ENCODE data around the gene PCDHGB1.

The PCDHGB1 gene

DNA sequence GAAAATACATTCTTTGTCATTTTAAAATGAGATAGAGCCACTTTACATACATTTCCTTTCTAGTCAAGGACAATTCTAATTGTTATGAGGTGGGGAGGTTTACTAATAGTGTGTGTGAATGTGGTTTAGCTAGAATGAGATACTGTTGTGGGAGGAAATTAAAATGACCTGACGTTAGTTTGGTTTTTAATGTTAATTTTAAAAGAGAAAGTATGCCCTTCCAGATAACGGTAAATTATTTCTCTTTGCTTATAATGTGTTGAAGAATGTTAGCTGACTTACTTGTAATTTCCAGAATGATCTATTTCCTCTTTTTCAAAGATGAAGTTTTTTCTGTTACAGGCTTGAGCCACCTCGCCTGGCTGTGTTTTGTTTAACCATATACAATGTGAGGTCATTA lies 27.6 kb upstream of the PCDHGB1 start:
- H3K4me1 ChIP-seq (ENCODE audit: control insufficient read depth in 1 of 2, insufficient read depth in 2 of 2, low read length in 2 of 2): peaks cover 2 to 5% of the 10 kb centered on the region in 2 experiments
- H3K14ac ChIP-seq (ENCODE audit: low read length): no peak overlapping the region
- no peak overlapping the region for H3K4me3 ChIP-seq (ENCODE audit: low read depth, low read length)
- H3K4me2 ChIP-seq (ENCODE audit: low read length): no peak overlapping the region
- no peak for DNase-seq
- H3K27me3 ChIP-seq (ENCODE audit: insufficient read depth, low read length): no peaks in the 10 kb centered on the region
- H3K27ac ChIP-seq (ENCODE audit: low read depth, low read length): no peak overlapping the region
- no peak overlapping the region for H2BK120ac ChIP-seq (ENCODE audit: insufficient read depth, low read length, poor library complexity)
- no peak overlapping the region for H4K91ac ChIP-seq (ENCODE audit: low read depth, low read length)
- peaks cover 2 to 9% of the 10 kb centered on the region in 2 experiments for H3K36me3 ChIP-seq (ENCODE audit: control insufficient read depth in 1 of 2, insufficient read depth in 2 of 2, low read length in 2 of 2)
- no peak overlapping the region for H3K18ac ChIP-seq (ENCODE audit: low read length)
- no CpG with 5 or more reads among the region's 3 CpGs for WGBS (ENCODE audit: extremely low coverage, insufficient coverage, insufficient read length)
- no peak overlapping the region for H4K12ac ChIP-seq (ENCODE audit: low read depth, low read length)
- no peak overlapping the region for H4K8ac ChIP-seq (ENCODE audit: low read depth, low read length)
- no peak overlapping the region for H2AK5ac ChIP-seq (ENCODE audit: low read length)
- peaks cover 3% of the 10 kb centered on the region for H3K9me3 ChIP-seq (ENCODE audit: insufficient read depth, low read depth, low read length)
- no peak overlapping the region for H2AFZ ChIP-seq (ENCODE audit: insufficient read depth, low read length, poor library complexity)
- no peak overlapping the region for H3K9ac ChIP-seq (ENCODE audit: low read length)
- H2BK5ac ChIP-seq (ENCODE audit: low read depth, low read length, poor library complexity): no peak overlapping the region
- no peak overlapping the region for H2BK12ac ChIP-seq (ENCODE audit: low read length)
- H3K79me2 ChIP-seq (ENCODE audit: control insufficient read depth, insufficient read depth, low read length, poor library complexity): peaks cover 4% of the 10 kb centered on the region
- H3K79me1 ChIP-seq (ENCODE audit: low read length): peaks cover 6% of the 10 kb centered on the region
- H3K23ac ChIP-seq (ENCODE audit: low read length): no peak overlapping the region
- H3K4ac ChIP-seq (ENCODE audit: low read depth, low read length): no peak overlapping the region

DNA sequence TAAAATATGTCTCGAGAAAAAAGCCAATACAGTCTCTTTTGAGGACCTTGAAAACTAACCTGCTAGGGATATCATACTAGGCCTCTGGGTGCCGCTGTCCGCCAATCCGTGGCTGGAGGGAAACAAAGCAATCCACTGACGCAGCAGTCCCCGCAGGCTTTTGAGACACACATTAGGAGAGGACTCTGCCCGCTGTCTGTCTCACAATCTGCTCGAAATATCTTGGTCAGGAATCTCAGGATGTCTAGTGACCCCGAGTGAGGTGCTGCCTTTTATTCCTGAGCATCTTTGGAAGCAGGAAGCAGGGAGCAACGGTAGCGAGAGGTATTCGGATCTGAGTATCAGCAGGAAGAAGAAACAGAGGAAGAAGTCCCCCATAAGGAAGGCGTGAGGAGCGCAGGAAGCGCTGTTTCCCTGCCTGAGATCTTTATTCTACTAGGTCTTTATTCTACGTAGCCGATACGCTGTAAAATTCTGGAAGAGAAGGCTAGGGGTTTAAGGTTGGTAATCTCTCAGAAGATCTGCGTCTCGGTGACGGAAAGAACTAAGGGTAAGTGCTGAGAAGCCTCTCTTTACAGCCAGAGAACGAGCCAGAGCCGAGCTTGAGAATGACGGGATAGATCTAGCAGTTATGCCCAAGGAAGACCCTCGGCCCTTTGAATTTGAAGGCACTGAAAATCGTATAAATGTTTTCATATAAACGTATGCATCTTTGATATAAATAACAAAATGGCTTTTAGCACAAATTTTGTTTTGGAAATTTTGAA lies 23.6 kb upstream of the PCDHGB1 start:
- H2BK5ac ChIP-seq (ENCODE audit: low read depth, low read length, poor library complexity): no peak overlapping the region
- peaks cover 14% of the 10 kb centered on the region for H3K9me3 ChIP-seq (ENCODE audit: insufficient read depth, low read depth, low read length)
- H3K27me3 ChIP-seq (ENCODE audit: insufficient read depth, low read length): no peaks in the 10 kb centered on the region
- H3K79me2 ChIP-seq (ENCODE audit: control insufficient read depth, insufficient read depth, low read length, poor library complexity): no peaks in the 10 kb centered on the region
- no peak overlapping the region for H2BK12ac ChIP-seq (ENCODE audit: low read length)
- no peak overlapping the region for H3K14ac ChIP-seq (ENCODE audit: low read length)
- no peak overlapping the region for H3K23ac ChIP-seq (ENCODE audit: low read length)
- no peak overlapping the region for H2BK120ac ChIP-seq (ENCODE audit: insufficient read depth, low read length, poor library complexity)
- no peak overlapping the region for H3K9ac ChIP-seq (ENCODE audit: low read length)
- no peak overlapping the region for H3K18ac ChIP-seq (ENCODE audit: low read length)
- H4K12ac ChIP-seq (ENCODE audit: low read depth, low read length): no peak overlapping the region
- H2AFZ ChIP-seq (ENCODE audit: insufficient read depth, low read length, poor library complexity): no peak overlapping the region
- no peak overlapping the region for H2AK5ac ChIP-seq (ENCODE audit: low read length)
- no peaks in the 10 kb centered on the region for H3K79me1 ChIP-seq (ENCODE audit: low read length)
- no peak overlapping the region for H4K8ac ChIP-seq (ENCODE audit: low read depth, low read length)
- no peak overlapping the region for H3K4me3 ChIP-seq (ENCODE audit: low read depth, low read length)
- no peak overlapping the region for H3K27ac ChIP-seq (ENCODE audit: low read depth, low read length)
- no CpG with 5 or more reads among the region's 27 CpGs for WGBS (ENCODE audit: extremely low coverage, insufficient coverage, insufficient read length)
- no peak overlapping the region for H4K91ac ChIP-seq (ENCODE audit: low read depth, low read length)
- H3K4ac ChIP-seq (ENCODE audit: low read depth, low read length): no peak overlapping the region
- peak overlapping the region; percentile 55 for H3K4me2 ChIP-seq (ENCODE audit: low read length)
- H3K36me3 ChIP-seq (ENCODE audit: control insufficient read depth in 1 of 2, insufficient read depth in 2 of 2, low read length in 2 of 2): peaks cover 0 to under 1% of the 10 kb centered on the region in 2 experiments
- peaks cover 0 to 1% of the 10 kb centered on the region in 2 experiments for H3K4me1 ChIP-seq (ENCODE audit: control insufficient read depth in 1 of 2, insufficient read depth in 2 of 2, low read length in 2 of 2)
- DNase-seq: peak; percentile 37 to 46

DNA sequence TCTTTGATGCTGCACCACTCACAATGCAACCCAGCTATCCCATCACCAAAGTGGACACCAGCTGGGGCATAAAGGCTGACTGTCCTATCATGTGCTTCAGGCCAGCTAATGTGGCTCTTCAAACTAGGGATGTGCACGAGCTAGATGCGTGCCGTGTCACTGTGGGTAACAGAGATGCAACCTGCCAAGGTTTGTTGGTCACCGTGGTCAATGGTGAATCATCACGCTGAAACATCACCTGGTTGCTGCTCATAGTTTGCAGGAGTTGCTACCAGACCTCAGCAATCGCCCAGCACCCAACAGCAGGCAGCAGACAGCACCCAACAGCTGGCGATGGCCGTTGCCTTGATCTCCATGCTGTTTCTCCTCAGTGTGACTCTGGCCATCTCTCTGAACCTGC lies 21.7 kb upstream of the PCDHGB1 start:
- H3K14ac ChIP-seq (ENCODE audit: low read length): no peak overlapping the region
- H3K79me2 ChIP-seq (ENCODE audit: control insufficient read depth, insufficient read depth, low read length, poor library complexity): no peaks in the 10 kb centered on the region
- H3K27me3 ChIP-seq (ENCODE audit: insufficient read depth, low read length): no peaks in the 10 kb centered on the region
- no peak overlapping the region for H4K91ac ChIP-seq (ENCODE audit: low read depth, low read length)
- H2BK120ac ChIP-seq (ENCODE audit: insufficient read depth, low read length, poor library complexity): no peak overlapping the region
- no peak overlapping the region for H4K12ac ChIP-seq (ENCODE audit: low read depth, low read length)
- WGBS (ENCODE audit: extremely low coverage, insufficient coverage, insufficient read length): no CpG with 5 or more reads among the region's 8 CpGs
- H2AFZ ChIP-seq (ENCODE audit: insufficient read depth, low read length, poor library complexity): no peak overlapping the region
- H2BK5ac ChIP-seq (ENCODE audit: low read depth, low read length, poor library complexity): no peak overlapping the region
- no peak overlapping the region for H3K18ac ChIP-seq (ENCODE audit: low read length)
- no peak overlapping the region for H3K4ac ChIP-seq (ENCODE audit: low read depth, low read length)
- no peak overlapping the region for H2AK5ac ChIP-seq (ENCODE audit: low read length)
- H3K4me1 ChIP-seq (ENCODE audit: control insufficient read depth in 1 of 2, insufficient read depth in 2 of 2, low read length in 2 of 2): no peaks in the 10 kb centered on the region
- no peak overlapping the region for H3K4me2 ChIP-seq (ENCODE audit: low read length)
- H3K27ac ChIP-seq (ENCODE audit: low read depth, low read length): no peak overlapping the region
- no peak overlapping the region for H3K23ac ChIP-seq (ENCODE audit: low read length)
- no peak for DNase-seq
- no peaks in the 10 kb centered on the region for H3K79me1 ChIP-seq (ENCODE audit: low read length)
- no peak overlapping the region for H2BK12ac ChIP-seq (ENCODE audit: low read length)
- H3K9me3 ChIP-seq (ENCODE audit: insufficient read depth, low read depth, low read length): peaks cover 23% of the 10 kb centered on the region
- H3K4me3 ChIP-seq (ENCODE audit: low read depth, low read length): no peak overlapping the region
- H4K8ac ChIP-seq (ENCODE audit: low read depth, low read length): no peak overlapping the region
- peaks cover 0 to 2% of the 10 kb centered on the region in 2 experiments for H3K36me3 ChIP-seq (ENCODE audit: control insufficient read depth in 1 of 2, insufficient read depth in 2 of 2, low read length in 2 of 2)
- H3K9ac ChIP-seq (ENCODE audit: low read length): no peak overlapping the region

DNA sequence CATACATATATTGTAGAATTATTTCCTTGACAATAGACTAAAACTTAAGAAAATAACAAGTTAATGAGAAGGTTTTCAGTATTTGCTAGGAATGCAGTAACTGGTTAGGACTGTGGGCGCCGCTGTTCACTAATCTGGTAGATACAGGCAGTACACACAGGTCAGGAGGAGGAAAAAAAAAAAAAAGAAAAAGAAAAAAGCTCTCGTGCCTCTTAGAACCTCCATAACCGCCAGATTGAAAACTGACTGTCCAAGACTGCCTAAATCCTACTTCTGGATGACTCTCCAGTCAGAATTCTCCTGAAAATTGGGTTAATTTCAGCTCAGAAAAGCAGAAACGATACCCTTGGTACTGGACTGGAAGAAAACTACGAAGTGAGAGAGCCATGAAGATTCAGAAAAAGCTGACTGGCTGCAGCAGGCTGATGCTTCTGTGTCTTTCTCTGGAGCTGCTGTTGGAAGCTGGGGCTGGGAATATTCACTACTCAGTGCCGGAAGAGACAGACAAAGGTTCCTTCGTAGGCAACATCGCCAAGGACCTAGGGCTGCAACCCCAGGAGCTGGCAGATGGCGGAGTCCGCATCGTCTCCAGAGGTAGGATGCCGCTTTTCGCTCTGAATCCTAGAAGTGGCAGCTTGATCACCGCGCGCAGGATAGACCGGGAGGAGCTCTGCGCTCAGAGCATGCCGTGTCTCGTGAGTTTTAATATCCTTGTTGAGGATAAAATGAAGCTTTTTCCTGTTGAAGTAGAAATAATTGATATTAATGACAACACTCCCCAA lies 19.4 kb upstream of the PCDHGB1 start, which contains the start of gene PCDHGA1:
TSS of gene PCDHGA1 (plus strand) at position 216 of the 782 bp plus-strand sequence.
- DNase-seq: no peak
- Histone ChIP-seq H3K27ac (ENCODE audit: low read depth, low read length) (no peak within 1 kb of the TSS), H3K14ac (ENCODE audit: low read length) (no peak within 1 kb of the TSS), H3K23ac (ENCODE audit: low read length) (no peak within 1 kb of the TSS), H2AK5ac (ENCODE audit: low read length) (no peak within 1 kb of the TSS), H3K27me3 (ENCODE audit: insufficient read depth, low read length) (no peaks in the 10 kb centered on the region), H3K79me2 (ENCODE audit: control insufficient read depth, insufficient read depth, low read length, poor library complexity) (no peaks in the 10 kb centered on the region), H3K4me2 (ENCODE audit: low read length) (no peak within 1 kb of the TSS), H2BK120ac (ENCODE audit: insufficient read depth, low read length, poor library complexity) (no peak within 1 kb of the TSS), H3K9ac (ENCODE audit: low read length) (no peak within 1 kb of the TSS), H4K12ac (ENCODE audit: low read depth, low read length) (no peak within 1 kb of the TSS), H2BK5ac (ENCODE audit: low read depth, low read length, poor library complexity) (no peak within 1 kb of the TSS), H3K36me3 (ENCODE audit: control insufficient read depth in 1 of 2, insufficient read depth in 2 of 2, low read length in 2 of 2) (peaks cover 0 to 2% of the 10 kb centered on the region in 2 experiments), H2AFZ (ENCODE audit: insufficient read depth, low read length, poor library complexity) (no peak within 1 kb of the TSS), H2BK12ac (ENCODE audit: low read length) (no peak within 1 kb of the TSS), H3K4me3 (ENCODE audit: low read depth, low read length) (no peak within 1 kb of the TSS), H3K18ac (ENCODE audit: low read length) (no peak within 1 kb of the TSS), H4K91ac (ENCODE audit: low read depth, low read length) (no peak within 1 kb of the TSS), H3K4ac (ENCODE audit: low read depth, low read length) (no peak within 1 kb of the TSS), H4K8ac (ENCODE audit: low read depth, low read length) (no peak within 1 kb of the TSS), H3K4me1 (ENCODE audit: control insufficient read depth in 1 of 2, insufficient read depth in 2 of 2, low read length in 2 of 2) (no peaks in the 10 kb centered on the region), H3K9me3 (ENCODE audit: insufficient read depth, low read depth, low read length) (peaks cover 27% of the 10 kb centered on the region), H3K79me1 (ENCODE audit: low read length) (no peaks in the 10 kb centered on the region)
- no CpG with 5 or more reads among the region's 21 CpGs for WGBS (ENCODE audit: extremely low coverage, insufficient coverage, insufficient read length)
